NT2/D1 (cell line): ENCODE data around the gene DCLK1.

ENCODE experiments used
- DNase-seq: peaks from one replicate; pipeline ENCODE4 v3.0.0-alpha.2; 2011; ENCODE audit warnings: low read depth, low spot score
- H3K27me3 ChIP-seq: 2 replicates; pipeline ENCODE4 v1.6.0; 2011; ENCODE audit warnings: mild to moderate bottlenecking; ENCODE audit not compliant: insufficient read length, insufficient read depth
- H3K36me3 ChIP-seq: 2 replicates; pipeline ENCODE4 v1.6.1; 2011; ENCODE audit warnings: mild to moderate bottlenecking, low read length, mixed read lengths; ENCODE audit not compliant: insufficient read depth, insufficient read length
- H3K4me1 ChIP-seq: 2 replicates; pipeline ENCODE4 v1.5.1; 2011; ENCODE audit not compliant: insufficient read depth, insufficient read length
- H3K4me3 ChIP-seq: 2 replicates; pipeline ENCODE4 v1.5.1; 2011; ENCODE audit warnings: low read depth; ENCODE audit not compliant: insufficient read length
- H3K9ac ChIP-seq: 2 replicates; pipeline ENCODE4 v1.6.0; 2011; ENCODE audit warnings: low read depth; ENCODE audit not compliant: insufficient read length
- H3K9me3 ChIP-seq: 2 replicates; pipeline ENCODE4 v1.5.1; 2011; ENCODE audit warnings: mild to moderate bottlenecking, low read length; ENCODE audit not compliant: insufficient read depth
- SUZ12 ChIP-seq: IDR thresholded peaks from 2 replicates; pipeline ENCODE4 v1.6.1; 2011; ENCODE audit not compliant: insufficient read length, insufficient read depth; ENCODE audit errors: extremely low read depth
- YY1 ChIP-seq: IDR thresholded peaks from 2 replicates; pipeline ENCODE4 v1.6.1; 2011; ENCODE audit not compliant: insufficient read length, insufficient read depth
- ZNF274 ChIP-seq: IDR thresholded peaks from 2 replicates; pipeline ENCODE4 v1.6.1; 2011; ENCODE audit warnings: mild to moderate bottlenecking, low read depth, low read length

DCLK1 gene

GRCh38 chr13:36059321-36059720 is 71.9 kb downstream of the DCLK1 start:
- no peak for DNase-seq
- no peak for TF ChIP-seq SUZ12
- no peak for TF ChIP-seq ZNF274
- TF ChIP-seq YY1, result no peak
- H3K4me1 ChIP-seq, result no peaks in the 10 kb centered on the region
- H3K9me3 ChIP-seq, result peaks cover 9% of the 10 kb centered on the region; the same call in 1 of the 2 replicates
- H3K9ac ChIP-seq, result no peak overlapping the region
- H3K27me3 ChIP-seq, result no peaks in the 10 kb centered on the region
- no peaks in the 10 kb centered on the region for H3K36me3 ChIP-seq
- H3K4me3 ChIP-seq, result no peak overlapping the region

- DNase-seq, result no peak
- Histone ChIP-seq H3K9me3 (peaks cover 9% of the 10 kb centered on the region; the same call in 1 of the 2 replicates), H3K4me1 (no peaks in the 10 kb centered on the region), H3K9ac (no peak overlapping the region), H3K36me3 (no peaks in the 10 kb centered on the region), H3K27me3 (no peaks in the 10 kb centered on the region), H3K4me3 (no peak overlapping the region)
- TF ChIP-seq ZNF274 (no peak), YY1 (no peak), SUZ12 (no peak)
These were observed 73.1 kb downstream of the DCLK1 start for GRCh38 chr13:36058116-36058515.

GRCh38 chr13:36057547-36057946 is 73.6 kb downstream of the DCLK1 start:
- H3K4me1 ChIP-seq, result no peaks in the 10 kb centered on the region
- no peak overlapping the region for H3K4me3 ChIP-seq
- no peak overlapping the region for H3K9ac ChIP-seq
- no peak for TF ChIP-seq ZNF274
- peaks cover 9% of the 10 kb centered on the region; the same call in 1 of the 2 replicates for H3K9me3 ChIP-seq
- no peaks in the 10 kb centered on the region for H3K36me3 ChIP-seq
- no peak for DNase-seq
- no peaks in the 10 kb centered on the region for H3K27me3 ChIP-seq

GRCh38 chr13:36057041-36057440 is 74.1 kb downstream of the DCLK1 start:
- no peak overlapping the region for H3K9ac ChIP-seq
- no peaks in the 10 kb centered on the region for H3K36me3 ChIP-seq
- H3K4me3 ChIP-seq, result no peak overlapping the region
- peaks cover 9% of the 10 kb centered on the region; the same call in 1 of the 2 replicates for H3K9me3 ChIP-seq
- no peaks in the 10 kb centered on the region for H3K4me1 ChIP-seq
- H3K27me3 ChIP-seq, result no peaks in the 10 kb centered on the region
- no peak for DNase-seq
- TF ChIP-seq YY1, result no peak
- TF ChIP-seq ZNF274, result no peak
- TF ChIP-seq SUZ12, result no peak

- no peaks in the 10 kb centered on the region for H3K27me3 ChIP-seq
- no peak for DNase-seq
- peaks cover 9% of the 10 kb centered on the region; the same call in 1 of the 2 replicates for H3K9me3 ChIP-seq
- H3K4me3 ChIP-seq, result no peak overlapping the region
- TF ChIP-seq ZNF274 (no peak), SUZ12 (no peak), YY1 (no peak)
- H3K36me3 ChIP-seq, result no peaks in the 10 kb centered on the region
- no peaks in the 10 kb centered on the region for H3K4me1 ChIP-seq
- H3K9ac ChIP-seq, result no peak overlapping the region
These were observed 75.8 kb downstream of the DCLK1 start for GRCh38 chr13:36055366-36055765.

GRCh38 chr13:36054041-36054440 is 77.1 kb downstream of the DCLK1 start:
- no peak overlapping the region for H3K4me3 ChIP-seq
- no peak overlapping the region for H3K9ac ChIP-seq
- TF ChIP-seq SUZ12, result no peak
- no peak for TF ChIP-seq ZNF274
- TF ChIP-seq YY1, result no peak
- peaks cover 9% of the 10 kb centered on the region; the same call in 1 of the 2 replicates for H3K9me3 ChIP-seq
- no peaks in the 10 kb centered on the region for H3K36me3 ChIP-seq
- no peaks in the 10 kb centered on the region for H3K4me1 ChIP-seq
- H3K27me3 ChIP-seq, result no peaks in the 10 kb centered on the region
- DNase-seq, result no peak

- DNase-seq, result no peak
These were observed 80.1 kb downstream of the DCLK1 start for GRCh38 chr13:36051082-36051481.

GRCh38 chr13:36046672-36047071 is 84.5 kb downstream of the DCLK1 start:
- Histone ChIP-seq H3K9me3 (no peaks in the 10 kb centered on the region), H3K4me3 (no peak overlapping the region), H3K4me1 (no peaks in the 10 kb centered on the region), H3K36me3 (no peaks in the 10 kb centered on the region), H3K27me3 (no peaks in the 10 kb centered on the region), H3K9ac (no peak overlapping the region)
- DNase-seq, result no peak
- no peak for TF ChIP-seq YY1
- TF ChIP-seq ZNF274, result no peak
- no peak for TF ChIP-seq SUZ12

More at GRCh38 chr13:36051082-36051481, 80.1 kb downstream of the DCLK1 start:
- Histone ChIP-seq H3K9ac (no peak overlapping the region), H3K36me3 (no peaks in the 10 kb centered on the region), H3K4me3 (no peak overlapping the region), H3K4me1 (no peaks in the 10 kb centered on the region), H3K9me3 (peaks cover 9% of the 10 kb centered on the region; the same call in 1 of the 2 replicates), H3K27me3 (no peaks in the 10 kb centered on the region)
- no peak for TF ChIP-seq SUZ12
- TF ChIP-seq ZNF274, result no peak
- no peak for TF ChIP-seq YY1
